Keratinocyte (primary cell): ENCODE results near the gene KIF27. TPM values are rescaled to one million over a fixed set of nuclear protein-coding genes. Genes with fewer than 3 reads are reported as not detected.

Experiments
- DNase-seq: peaks from one replicate; pipeline ENCODE4 v3.0.0-alpha.2; 2011; ENCODE audit warnings: low read depth, missing footprints, low spot score
- FAIRE-seq: peaks from 2 replicates; lab custom pipeline; 2011; peaks lifted over from hg19 to GRCh38; lab: Jason Lieb, UNC
- H2AFZ ChIP-seq: 2 replicates; pipeline ENCODE4 v1.6.0; 2012; ENCODE audit warnings: low read length, control low read depth, inconsistent platforms; ENCODE audit not compliant: control insufficient read depth
- H3K27ac ChIP-seq: 2 replicates; pipeline ENCODE4 v1.5.1; 2011; ENCODE audit warnings: low read length; ENCODE audit not compliant: control insufficient read depth, insufficient read depth
- H3K27me3 ChIP-seq: 3 replicates; pipeline ENCODE4 v1.6.0; 2011; ENCODE audit warnings: low read length; ENCODE audit not compliant: control insufficient read depth, insufficient read depth; ENCODE audit errors: extremely low read depth
- H3K36me3 ChIP-seq, 2 experiments: 2 replicates in 1 of 2; 3 replicates in 1 of 2; pipeline ENCODE4 v1.5.1; 2011; ENCODE audit warnings: low read length in 2 of 2, mild to moderate bottlenecking in 1 of 2; ENCODE audit not compliant: control insufficient read depth in 2 of 2, insufficient read depth in 2 of 2; ENCODE audit errors: extremely low read depth in 1 of 2
- H3K4me1 ChIP-seq: 3 replicates; pipeline ENCODE4 v1.5.1; 2011; ENCODE audit warnings: low read length; ENCODE audit not compliant: control insufficient read depth, insufficient read depth; ENCODE audit errors: extremely low read depth
- H3K4me2 ChIP-seq: 3 replicates; pipeline ENCODE4 v1.6.0; 2011; ENCODE audit warnings: low read depth, low read length; ENCODE audit not compliant: control insufficient read depth, insufficient read depth; ENCODE audit errors: extremely low read depth
- H3K4me3 ChIP-seq, 3 experiments: fragments of 200-600 bp in 1 of 3; sonication (generic) in 1 of 3; 2 replicates in 2 of 3; 3 replicates in 1 of 3; pipeline ENCODE4 v1.5.1; 2011 to 2016; ENCODE audit warnings: low read length in 3 of 3, mild to moderate bottlenecking in 3 of 3, control low read depth in 2 of 3, inconsistent platforms in 1 of 3, low read depth in 1 of 3, mixed read lengths in 1 of 3, mixed run types in 1 of 3, moderate library complexity in 1 of 3; ENCODE audit not compliant: control insufficient read depth in 2 of 3, insufficient read depth in 2 of 3; ENCODE audit errors: extremely low read depth in 1 of 3
- H3K79me2 ChIP-seq: 2 replicates; pipeline ENCODE4 v1.6.0; 2012; ENCODE audit warnings: low read length; ENCODE audit not compliant: control insufficient read depth, insufficient read depth
- H3K9ac ChIP-seq: 3 replicates; pipeline ENCODE4 v1.6.0; 2011; ENCODE audit warnings: low read length; ENCODE audit not compliant: control insufficient read depth, insufficient read depth; ENCODE audit errors: extremely low read depth
- H3K9me1 ChIP-seq: 3 replicates; pipeline ENCODE4 v1.6.0; 2011; ENCODE audit warnings: low read length; ENCODE audit not compliant: control insufficient read depth, insufficient read depth; ENCODE audit errors: extremely low read depth
- H3K9me3 ChIP-seq: 2 replicates; pipeline ENCODE4 v1.5.1; 2012; ENCODE audit warnings: low read depth, low read length; ENCODE audit not compliant: control insufficient read depth
- H4K20me1 ChIP-seq: 3 replicates; pipeline ENCODE4 v1.6.0; 2011; ENCODE audit warnings: low read length; ENCODE audit not compliant: control insufficient read depth, insufficient read depth; ENCODE audit errors: extremely low read depth
- EZH2 ChIP-seq: IDR thresholded peaks from one replicate; pipeline ENCODE4 v1.6.1; 2012; ENCODE audit warnings: inconsistent platforms, mild to moderate bottlenecking, low read length, moderate library complexity
- dilution Hi-C: fragments of 300-500 bp; cut with MboI; formaldehyde crosslinking; loops from one replicate; pipeline ENCODE4 v1.7.0; 2020; ENCODE audit warnings: low sequenced_read_pairs; ENCODE audit not compliant: extremely low pct_ligation_motif_present
- polyA plus RNA-seq, 5 experiments: library from polyadenylated mRNA; depleted of rRNA in 3 of 5; stranded (reverse) in 3 of 5; stranded (forward) in 1 of 5; unstranded in 1 of 5; fragments of >200 nt; gene quantifications; 1 replicate in 1 of 5; 2 replicates in 3 of 5; 3 replicates in 1 of 5; pipeline versions ENCODE4 v1.2.1 to v1.2.3, GENCODE V29; 2011 to 2012; ENCODE audit warnings: missing spikeins in 2 of 5, low read depth in 1 of 5, low replicate concordance in 1 of 5
- TF ChIP-seq, protein P1 (sequence below), 3 experiments: IDR thresholded peaks in 1 of 3; conservative IDR thresholded peaks in 1 of 3; optimal IDR thresholded peaks in 1 of 3; 2 replicates in 2 of 3; 3 replicates in 1 of 3; pipeline versions ENCODE3 to v1.5.1; 2011; ENCODE audit warnings: low read length in 3 of 3, mild to moderate bottlenecking in 3 of 3, moderate library complexity in 2 of 3, control low read depth in 1 of 3, inconsistent platforms in 1 of 3; ENCODE audit not compliant: insufficient read depth in 2 of 3; ENCODE audit errors: extremely low read depth in 1 of 3

Gene KIF27
- polyA plus RNA-seq, 1 donor (not counting 4 experiments of a cell fraction or from before 2014, with no cell fraction given): 2.2 TPM

DNA sequence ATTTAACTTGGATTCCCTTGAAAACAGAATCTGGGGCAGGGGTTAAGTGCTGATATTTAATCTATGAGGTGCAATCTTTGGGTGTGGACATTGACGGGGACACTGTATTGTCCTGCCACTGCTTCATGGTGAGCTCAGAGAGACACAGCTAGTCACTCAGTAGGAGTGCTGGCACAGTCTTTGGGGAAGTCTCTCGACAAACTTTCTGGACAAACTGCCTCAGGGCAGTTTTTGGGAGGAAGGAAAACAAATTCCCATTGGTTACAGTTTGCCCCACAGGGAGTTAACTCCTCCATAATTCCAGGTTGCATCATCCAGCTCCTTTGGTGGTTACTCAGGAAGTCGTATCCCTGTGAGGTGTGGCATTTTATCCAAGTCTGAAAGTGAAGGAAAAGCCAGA lies 40.9 kb upstream of the KIF27 start:
- no peaks in the 10 kb centered on the region for H3K9me1 ChIP-seq
- no peak overlapping the region for H3K4me3 ChIP-seq
- H3K9ac ChIP-seq: no peak overlapping the region

DNA sequence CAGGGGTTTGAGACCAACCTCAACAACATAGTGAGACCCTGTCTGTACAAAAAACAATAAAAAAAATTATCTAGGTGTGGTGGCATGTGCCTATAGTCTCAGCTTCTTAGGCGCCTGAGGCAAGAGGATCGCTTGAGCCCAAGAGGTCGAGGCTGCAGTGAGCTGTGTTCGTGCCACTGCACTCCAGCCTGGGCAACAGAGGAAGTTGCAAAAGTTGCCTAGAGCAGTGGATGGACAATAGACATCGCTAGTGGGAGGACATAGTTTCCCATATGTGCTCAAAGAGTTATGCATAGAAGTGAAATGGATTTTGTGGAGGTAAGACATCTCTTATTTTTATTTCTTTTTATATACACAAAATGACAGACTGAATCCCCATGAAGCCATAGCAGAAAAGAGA lies 39.8 kb upstream of the KIF27 start:
- Histone ChIP-seq H3K9me3 (no peaks in the 10 kb centered on the region), H4K20me1 (no peaks in the 10 kb centered on the region), H3K27ac (no peak overlapping the region), H3K27me3 (no peaks in the 10 kb centered on the region), H3K9ac (no peak overlapping the region), H3K4me3 (no peak overlapping the region), H3K9me1 (no peaks in the 10 kb centered on the region), H3K4me1 (peaks cover 17% of the 10 kb centered on the region), H3K4me2 (no peak overlapping the region), H2AFZ (no peak overlapping the region), H3K79me2 (no peaks in the 10 kb centered on the region), H3K36me3 (no peaks in the 10 kb centered on the region)
- no peak for TF ChIP-seq EZH2
- TF ChIP-seq, protein P1, sequence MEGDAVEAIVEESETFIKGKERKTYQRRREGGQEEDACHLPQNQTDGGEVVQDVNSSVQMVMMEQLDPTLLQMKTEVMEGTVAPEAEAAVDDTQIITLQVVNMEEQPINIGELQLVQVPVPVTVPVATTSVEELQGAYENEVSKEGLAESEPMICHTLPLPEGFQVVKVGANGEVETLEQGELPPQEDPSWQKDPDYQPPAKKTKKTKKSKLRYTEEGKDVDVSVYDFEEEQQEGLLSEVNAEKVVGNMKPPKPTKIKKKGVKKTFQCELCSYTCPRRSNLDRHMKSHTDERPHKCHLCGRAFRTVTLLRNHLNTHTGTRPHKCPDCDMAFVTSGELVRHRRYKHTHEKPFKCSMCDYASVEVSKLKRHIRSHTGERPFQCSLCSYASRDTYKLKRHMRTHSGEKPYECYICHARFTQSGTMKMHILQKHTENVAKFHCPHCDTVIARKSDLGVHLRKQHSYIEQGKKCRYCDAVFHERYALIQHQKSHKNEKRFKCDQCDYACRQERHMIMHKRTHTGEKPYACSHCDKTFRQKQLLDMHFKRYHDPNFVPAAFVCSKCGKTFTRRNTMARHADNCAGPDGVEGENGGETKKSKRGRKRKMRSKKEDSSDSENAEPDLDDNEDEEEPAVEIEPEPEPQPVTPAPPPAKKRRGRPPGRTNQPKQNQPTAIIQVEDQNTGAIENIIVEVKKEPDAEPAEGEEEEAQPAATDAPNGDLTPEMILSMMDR (optimal IDR thresholded peaks at IDR 0.05 in 1 of 3, IDR thresholded peaks at IDR 0.05 in 1 of 3, conservative IDR thresholded peaks at IDR 0.05 in 1 of 3; ENCODE audit: extremely low read depth in 1 of 3, insufficient read depth in 2 of 3, low read length in 3 of 3): no peak
- dilution Hi-C loops: no loop called here
- DNase-seq (no peak), FAIRE-seq (no peak)

More for the DNA sequence above, 40.9 kb upstream of the KIF27 start:
- H4K20me1 ChIP-seq: no peaks in the 10 kb centered on the region
- no peaks in the 10 kb centered on the region for H3K27me3 ChIP-seq
- H3K27ac ChIP-seq: no peak overlapping the region
- H3K9me3 ChIP-seq: no peaks in the 10 kb centered on the region
- H3K4me2 ChIP-seq: no peak overlapping the region
- peaks cover 12% of the 10 kb centered on the region for H3K4me1 ChIP-seq
- no peak for TF ChIP-seq EZH2
- TF ChIP-seq, protein P1 (optimal IDR thresholded peaks at IDR 0.05 in 1 of 3, IDR thresholded peaks at IDR 0.05 in 1 of 3, conservative IDR thresholded peaks at IDR 0.05 in 1 of 3; ENCODE audit: extremely low read depth in 1 of 3, insufficient read depth in 2 of 3, low read length in 3 of 3): no peak
- FAIRE-seq (peak; percentile 73), DNase-seq (no peak)
- H2AFZ ChIP-seq: no peak overlapping the region
- dilution Hi-C loops: no loop called here
- no peaks in the 10 kb centered on the region for H3K79me2 ChIP-seq
- peaks cover 0 to under 1% of the 10 kb centered on the region in 2 experiments for H3K36me3 ChIP-seq
